GM19193 (cell line): Measurements from ENCODE around the gene SERINC2.

Experiments
- POLR2A ChIP-seq: IDR thresholded peaks from 4 replicates; pipeline ENCODE4 v1.6.1; 2011; ENCODE audit not compliant: insufficient read depth, insufficient read length; ENCODE audit errors: extremely low read depth

Gene SERINC2

GRCh38 chr1:31453384-31454079 lies 40.5 kb downstream of the SERINC2 start:
- no peak for TF ChIP-seq POLR2A

GRCh38 chr1:31458287-31458896 lies 45.4 kb downstream of the SERINC2 start:
- no peak for TF ChIP-seq POLR2A

GRCh38 chr1:31460027-31460426 lies 47.0 kb downstream of the SERINC2 start:
- no peak for TF ChIP-seq POLR2A

GRCh38 chr1:31467005-31467674 lies 54.1 kb downstream of the SERINC2 start:
- TF ChIP-seq POLR2A = no peak

- TF ChIP-seq POLR2A = no peak
Observed at GRCh38 chr1:31470794-31471315, 57.8 kb downstream of the SERINC2 start.

GRCh38 chr1:31476891-31477846 lies 64.2 kb downstream of the SERINC2 start:
- peak; percentile 5 for TF ChIP-seq POLR2A

GRCh38 chr1:31478167-31478566 lies 65.2 kb downstream of the SERINC2 start:
- no peak for TF ChIP-seq POLR2A

GRCh38 chr1:31479811-31480210 lies 66.8 kb downstream of the SERINC2 start:
- TF ChIP-seq POLR2A = no peak

GRCh38 chr1:31482482-31483011 lies 69.5 kb downstream of the SERINC2 start:
- TF ChIP-seq POLR2A = peak; percentile 17

- TF ChIP-seq POLR2A = peak; percentile 37
Observed at GRCh38 chr1:31483012-31483946, 70.3 kb downstream of the SERINC2 start.
